IPS-20b (cell line): ENCODE data around the gene GFI1B.

ENCODE experiments used
- H3K27ac ChIP-seq: one replicate; pipeline ENCODE4 v1.5.1; 2013; ENCODE audit warnings: low read length
- H3K27me3 ChIP-seq: 2 replicates; pipeline ENCODE4 v1.6.1; 2013; ENCODE audit warnings: mild to moderate bottlenecking, low read length, inconsistent platforms; ENCODE audit not compliant: insufficient read depth
- H3K36me3 ChIP-seq: 2 replicates; pipeline ENCODE4 v1.6.1; 2013; ENCODE audit warnings: low read depth, mild to moderate bottlenecking, inconsistent platforms, low read length, moderate library complexity; ENCODE audit not compliant: insufficient read depth
- H3K4me1 ChIP-seq: 2 replicates; pipeline ENCODE4 v1.6.1; 2013; ENCODE audit warnings: mild to moderate bottlenecking, control low read depth, inconsistent platforms, low read length, moderate library complexity; ENCODE audit not compliant: insufficient read depth
- H3K4me3 ChIP-seq: 2 replicates; pipeline ENCODE4 v1.5.1; 2013; ENCODE audit warnings: mild to moderate bottlenecking, low read length, inconsistent platforms
- H3K9ac ChIP-seq: 2 replicates; pipeline ENCODE4 v1.6.1; 2013; ENCODE audit warnings: low read depth, mild to moderate bottlenecking, inconsistent platforms, low read length, moderate library complexity
- H3K9me3 ChIP-seq: 2 replicates; pipeline ENCODE4 v1.6.1; 2013; ENCODE audit warnings: mild to moderate bottlenecking, low read depth, low read length, inconsistent platforms; ENCODE audit not compliant: insufficient read depth

Gene GFI1B

GRCh38 chr9:132978451-132979131 is at the start of gene GFI1B:
TSS of gene GFI1B (plus strand) at chr9:132978694. CDS start at chr9:132986679, 7,985 bp downstream.
- no peaks in the 10 kb centered on the region for H3K9me3 ChIP-seq
- H3K27me3 ChIP-seq, result peaks cover 54% of the 10 kb centered on the region
- peak within 1 kb of the TSS; percentile 56; the same call in 1 of the 2 replicates for H3K4me3 ChIP-seq
- H3K36me3 ChIP-seq, result no peaks in the 10 kb centered on the region
- no peak within 1 kb of the TSS for H3K9ac ChIP-seq
- peaks cover 8% of the 10 kb centered on the region; the same call in 1 of the 2 replicates for H3K4me1 ChIP-seq
- no peak within 1 kb of the TSS for H3K27ac ChIP-seq

GRCh38 chr9:132931178-132931735 is 47.2 kb upstream of the GFI1B start:
- Histone ChIP-seq H3K27me3 (no peaks in the 10 kb centered on the region), H3K9ac (no peak overlapping the region), H3K4me1 (no peaks in the 10 kb centered on the region), H3K9me3 (no peaks in the 10 kb centered on the region), H3K36me3 (peaks cover 37% of the 10 kb centered on the region), H3K27ac (no peak overlapping the region), H3K4me3 (no peak overlapping the region)

GRCh38 chr9:132935026-132935425 is 43.5 kb upstream of the GFI1B start:
- H3K4me1 ChIP-seq, result peaks cover 2% of the 10 kb centered on the region; the same call in 1 of the 2 replicates
- H3K4me3 ChIP-seq, result no peak overlapping the region
- no peak overlapping the region for H3K27ac ChIP-seq
- peaks cover 10% of the 10 kb centered on the region; the same call in 1 of the 2 replicates for H3K36me3 ChIP-seq
- H3K9me3 ChIP-seq, result no peaks in the 10 kb centered on the region
- no peaks in the 10 kb centered on the region for H3K27me3 ChIP-seq
- no peak overlapping the region for H3K9ac ChIP-seq

- no peak overlapping the region for H3K27ac ChIP-seq
- no peaks in the 10 kb centered on the region for H3K27me3 ChIP-seq
- no peaks in the 10 kb centered on the region for H3K9me3 ChIP-seq
- H3K4me3 ChIP-seq, result no peak overlapping the region
- peaks cover 2% of the 10 kb centered on the region; the same call in 1 of the 2 replicates for H3K4me1 ChIP-seq
- peaks cover 10% of the 10 kb centered on the region; the same call in 1 of the 2 replicates for H3K36me3 ChIP-seq
- no peak overlapping the region for H3K9ac ChIP-seq
Measured at GRCh38 chr9:132937463-132937901, 41.0 kb upstream of the GFI1B start.

- Histone ChIP-seq H3K9me3 (no peaks in the 10 kb centered on the region), H3K4me1 (peaks cover 10% of the 10 kb centered on the region; the same call in 1 of the 2 replicates), H3K4me3 (no peak overlapping the region), H3K9ac (no peak overlapping the region), H3K27ac (no peak overlapping the region), H3K36me3 (peaks cover 6% of the 10 kb centered on the region; the same call in 1 of the 2 replicates), H3K27me3 (no peaks in the 10 kb centered on the region)
Measured at GRCh38 chr9:132939169-132939568, 39.3 kb upstream of the GFI1B start.

- peaks cover 14% of the 10 kb centered on the region; the same call in 1 of the 2 replicates for H3K4me1 ChIP-seq
- no peak overlapping the region for H3K9ac ChIP-seq
- no peaks in the 10 kb centered on the region for H3K9me3 ChIP-seq
- no peaks in the 10 kb centered on the region for H3K27me3 ChIP-seq
- no peak overlapping the region for H3K27ac ChIP-seq
- H3K36me3 ChIP-seq, result no peaks in the 10 kb centered on the region
- peak overlapping the region; percentile 5; the same call in 1 of the 2 replicates for H3K4me3 ChIP-seq
Measured at GRCh38 chr9:132942541-132943182, 35.8 kb upstream of the GFI1B start.

- H3K27me3 ChIP-seq, result no peaks in the 10 kb centered on the region
- H3K4me3 ChIP-seq, result peak overlapping the region; percentile 91
- H3K9me3 ChIP-seq, result no peaks in the 10 kb centered on the region
- peaks cover 14% of the 10 kb centered on the region; the same call in 1 of the 2 replicates for H3K4me1 ChIP-seq
- H3K36me3 ChIP-seq, result no peaks in the 10 kb centered on the region
- peak overlapping the region; percentile 97 for H3K9ac ChIP-seq
- peak overlapping the region; percentile 98 for H3K27ac ChIP-seq
Measured at GRCh38 chr9:132943651-132944293, 34.7 kb upstream of the GFI1B start.

- Histone ChIP-seq H3K9ac (peak within 1 kb of the TSS; percentile 97), H3K4me3 (peak within 1 kb of the TSS; percentile 91), H3K27ac (peak within 1 kb of the TSS; percentile 98), H3K9me3 (no peaks in the 10 kb centered on the region), H3K4me1 (peaks cover 14% of the 10 kb centered on the region; the same call in 1 of the 2 replicates), H3K27me3 (no peaks in the 10 kb centered on the region), H3K36me3 (no peaks in the 10 kb centered on the region)
Measured at GRCh38 chr9:132944294-132945185, 34.0 kb upstream of the GFI1B start, which contains the start of gene TSC1. TSS of gene TSC1 (minus strand) at chr9:132944616. CDS start at chr9:132928872, 15,744 bp downstream.

GRCh38 chr9:132945186-132946130 is 33.0 kb upstream of the GFI1B start:
- Histone ChIP-seq H3K4me3 (peak overlapping the region; percentile 91; the same call in 1 of the 2 replicates), H3K27me3 (no peaks in the 10 kb centered on the region), H3K36me3 (no peaks in the 10 kb centered on the region), H3K9me3 (no peaks in the 10 kb centered on the region), H3K4me1 (peaks cover 12% of the 10 kb centered on the region; the same call in 1 of the 2 replicates), H3K9ac (peak overlapping the region; percentile 49; the same call in 1 of the 2 replicates), H3K27ac (peak overlapping the region; percentile 98)

GRCh38 chr9:132946211-132946610 is 32.3 kb upstream of the GFI1B start:
- peaks cover 12% of the 10 kb centered on the region; the same call in 1 of the 2 replicates for H3K4me1 ChIP-seq
- peak overlapping the region; percentile 33; the same call in 1 of the 2 replicates for H3K9ac ChIP-seq
- no peaks in the 10 kb centered on the region for H3K36me3 ChIP-seq
- H3K9me3 ChIP-seq, result no peaks in the 10 kb centered on the region
- no peak overlapping the region for H3K27ac ChIP-seq
- H3K27me3 ChIP-seq, result no peaks in the 10 kb centered on the region
- H3K4me3 ChIP-seq, result no peak overlapping the region
